H1 (cell line): Measurements from ENCODE around the gene OPCML. TPM values are rescaled to one million over a fixed set of nuclear protein-coding genes. Genes with fewer than 3 reads are reported as not detected.

ENCODE experiments used
- CTCF ChIA-PET: fragments of 300-600 bp; sonication (Branson Sonifier 250); formaldehyde crosslinking; loops from one replicate; lab custom pipeline; 2021; ENCODE audit not compliant: partially characterized antibody; lab: Charles Lee
- POLR2A ChIA-PET: fragments of 300-600 bp; sonication (Branson Sonifier 250); formaldehyde crosslinking; loops from one replicate; lab custom pipeline; 2021; ENCODE audit warnings: inconsistent platforms; ENCODE audit not compliant: partially characterized antibody; lab: Charles Lee
- DNase-seq, 2 experiments: peaks; one replicate each; pipeline versions ENCODE4 v3.0.0 to v3.0.0-alpha.2; 2010 to 2022; ENCODE audit warnings: low spot score in 2 of 2, low read depth in 1 of 2, mixed read lengths in 1 of 2
- FAIRE-seq: peaks from 2 replicates; lab custom pipeline; 2011; peaks lifted over from hg19 to GRCh38; lab: Jason Lieb, UNC
- H2AFZ ChIP-seq: 2 replicates; pipeline ENCODE4 v1.8.1; 2012; ENCODE audit warnings: low read length, inconsistent platforms
- H2AK5ac ChIP-seq: 2 replicates; pipeline ENCODE4 v1.6.1; 2013; ENCODE audit warnings: low read depth, low read length
- H2BK120ac ChIP-seq: replicated peaks from 2 replicates; pipeline ENCODE3; 2013; ENCODE audit warnings: low read depth, low read length, inconsistent platforms
- H2BK12ac ChIP-seq: 2 replicates; pipeline ENCODE4 v1.6.1; 2013; ENCODE audit warnings: low read depth, low read length
- H2BK15ac ChIP-seq: 2 replicates; pipeline ENCODE4 v1.6.1; 2013; ENCODE audit warnings: low read length
- H2BK20ac ChIP-seq: 2 replicates; pipeline ENCODE4 v1.6.1; 2013; ENCODE audit warnings: low read length
- H2BK5ac ChIP-seq: 2 replicates; pipeline ENCODE4 v1.6.1; 2013; ENCODE audit warnings: low read depth, low read length
- H3K14ac ChIP-seq: 2 replicates; pipeline ENCODE4 v1.6.1; 2013; ENCODE audit warnings: inconsistent platforms; ENCODE audit not compliant: insufficient read length
- H3K18ac ChIP-seq: 2 replicates; pipeline ENCODE4 v1.6.1; 2013; ENCODE audit warnings: low read length; ENCODE audit errors: extremely low read depth
- H3K23ac ChIP-seq: 2 replicates; pipeline ENCODE4 v1.6.1; 2013; ENCODE audit warnings: inconsistent platforms; ENCODE audit not compliant: insufficient read length
- H3K23me2 ChIP-seq: 2 replicates; pipeline ENCODE4 v1.6.1; 2013; ENCODE audit warnings: low read depth, low read length
- H3K27ac ChIP-seq: 2 replicates; pipeline ENCODE4 v1.6.1; 2011; ENCODE audit warnings: low read depth, low read length, inconsistent platforms
- H3K27me3 ChIP-seq, 4 experiments: replicated peaks in 1 of 4; 1 replicate in 1 of 4; 2 replicates in 3 of 4; pipeline versions ENCODE4 v1.6.1 to v1.8.1; 2011 to 2013; ENCODE audit warnings: low read length in 3 of 4, mild to moderate bottlenecking in 3 of 4, inconsistent platforms in 2 of 4, mixed read lengths in 2 of 4, moderate library complexity in 1 of 4; ENCODE audit not compliant: control insufficient read depth in 3 of 4, insufficient read depth in 3 of 4; ENCODE audit errors: extremely low read depth in 1 of 4
- H3K36me3 ChIP-seq, 4 experiments: 2 replicates each; pipeline versions ENCODE4 v1.6.1 to v1.8.1; 2011 to 2013; ENCODE audit warnings: mild to moderate bottlenecking in 4 of 4, low read length in 3 of 4, moderate library complexity in 2 of 4, control low read depth in 1 of 4, inconsistent platforms in 1 of 4; ENCODE audit not compliant: insufficient read depth in 4 of 4, control insufficient read depth in 2 of 4
- H3K4ac ChIP-seq: replicated peaks from 2 replicates; pipeline ENCODE3; 2013; ENCODE audit warnings: low read length, low read depth, mixed read lengths, inconsistent platforms; ENCODE audit not compliant: insufficient read length
- H3K4me1 ChIP-seq, 4 experiments: replicated peaks in 1 of 4; 1 replicate in 1 of 4; 2 replicates in 3 of 4; pipeline versions ENCODE4 v1.6.1 to v1.8.1; 2011 to 2013; ENCODE audit warnings: low read length in 3 of 4, inconsistent platforms in 2 of 4, mixed read lengths in 1 of 4; ENCODE audit not compliant: insufficient read depth in 4 of 4, control insufficient read depth in 3 of 4
- H3K4me2 ChIP-seq, 2 experiments: 2 replicates each; pipeline versions ENCODE4 v1.6.1 to v1.8.1; 2011 to 2013; ENCODE audit warnings: low read depth in 2 of 2, low read length in 2 of 2, control low read depth in 1 of 2, inconsistent platforms in 1 of 2, mild to moderate bottlenecking in 1 of 2; ENCODE audit not compliant: insufficient read depth in 1 of 2
- H3K4me3 ChIP-seq, 4 experiments: fragments of 200-600, 300-600 bp in 1 of 4; sonication (generic), shearing (Covaris generic), sonication (Bioruptor Twin) in 1 of 4; 2 replicates each; pipeline versions ENCODE4 v1.5.1 to v1.8.1; 2011 to 2016; ENCODE audit warnings: low read length in 4 of 4, low read depth in 3 of 4, control low read depth in 2 of 4, inconsistent platforms in 2 of 4, mild to moderate bottlenecking in 2 of 4, mixed read lengths in 1 of 4, moderate library complexity in 1 of 4; ENCODE audit not compliant: insufficient read depth in 2 of 4; ENCODE audit errors: extremely low read depth in 1 of 4
- H3K56ac ChIP-seq: replicated peaks from 2 replicates; pipeline ENCODE3; 2013; ENCODE audit warnings: low read depth, mild to moderate bottlenecking, mixed read lengths, low read length, inconsistent platforms; ENCODE audit not compliant: insufficient read length
- H3K79me1 ChIP-seq: 2 replicates; pipeline ENCODE4 v1.6.1; 2013; ENCODE audit warnings: low read depth, low read length, control low read depth
- H3K79me2 ChIP-seq, 2 experiments: 2 replicates each; pipeline versions ENCODE4 v1.6.1 to v1.8.1; 2012 to 2013; ENCODE audit warnings: low read length in 2 of 2, mild to moderate bottlenecking in 2 of 2, inconsistent platforms in 1 of 2; ENCODE audit not compliant: insufficient read depth in 2 of 2, control insufficient read depth in 1 of 2
- H3K9ac ChIP-seq, 4 experiments: replicated peaks in 1 of 4; 1 replicate in 1 of 4; 2 replicates in 3 of 4; pipeline versions ENCODE4 v1.6.1 to v1.8.1; 2011 to 2013; ENCODE audit warnings: low read depth in 3 of 4, low read length in 3 of 4, control low read depth in 2 of 4, mild to moderate bottlenecking in 2 of 4, moderate library complexity in 2 of 4, inconsistent platforms in 1 of 4; ENCODE audit errors: extremely low read depth in 1 of 4
- H3K9me3 ChIP-seq, 2 experiments: 2 replicates each; pipeline versions ENCODE4 v1.6.1 to v1.8.1; 2012 to 2013; ENCODE audit warnings: mild to moderate bottlenecking in 2 of 2, moderate library complexity in 2 of 2, control low read depth in 1 of 2, inconsistent platforms in 1 of 2, low read depth in 1 of 2, low read length in 1 of 2, mixed read lengths in 1 of 2; ENCODE audit not compliant: insufficient read depth in 2 of 2
- H4K20me1 ChIP-seq, 2 experiments: replicated peaks in 1 of 2; 2 replicates each; pipeline versions ENCODE3 to v1.8.1; 2011 to 2013; ENCODE audit warnings: inconsistent platforms in 2 of 2, low read length in 2 of 2, mild to moderate bottlenecking in 1 of 2; ENCODE audit not compliant: insufficient read depth in 2 of 2, control insufficient read depth in 1 of 2
- H4K5ac ChIP-seq: 2 replicates; pipeline ENCODE4 v1.6.1; 2013; ENCODE audit warnings: low read length, low read depth, mixed read lengths, inconsistent platforms; ENCODE audit not compliant: insufficient read length
- H4K8ac ChIP-seq: 2 replicates; pipeline ENCODE4 v1.8.0; 2013; ENCODE audit warnings: mild to moderate bottlenecking, moderate library complexity, low read length, inconsistent platforms; ENCODE audit not compliant: insufficient read depth; ENCODE audit errors: extremely low read depth
- H4K91ac ChIP-seq: replicated peaks from 2 replicates; pipeline ENCODE3; 2013; ENCODE audit warnings: low read length, mixed read lengths, inconsistent platforms; ENCODE audit not compliant: insufficient read length
- E2F6 ChIP-seq: IDR thresholded peaks from 2 replicates; pipeline ENCODE4 v1.6.1; 2012; ENCODE audit warnings: inconsistent platforms
- WGBS, 2 experiments: shearing (Covaris generic) in 1 of 2; methylation state at CpG; one replicate each; pipeline versions ENCODE4 v1.1.6 to v1.1.7; 2013 to 2015; ENCODE audit warnings: low lambda C conversion rate in 2 of 2, mixed read lengths in 2 of 2, inconsistent platforms in 1 of 2, low coverage in 1 of 2, missing lambda C conversion rate in 1 of 2; ENCODE audit not compliant: insufficient replicate concordance in 2 of 2, insufficient coverage in 1 of 2, insufficient read length in 1 of 2; ENCODE audit errors: extremely low coverage in 1 of 2, missing lambda C conversion rate in 1 of 2; 5-methylcytosine and 5-hydroxymethylcytosine counted together
- polyA plus RNA-seq, 7 experiments: library from polyadenylated mRNA; depleted of rRNA in 3 of 7; stranded (reverse) in 5 of 7; unstranded in 2 of 7; fragments of >200 nt in 5 of 7; fragments of 200-250 nt in 2 of 7; gene quantifications; 1 replicate in 5 of 7; 2 replicates in 1 of 7; 4 replicates in 1 of 7; pipeline versions ENCODE4 v1.2.1 to v1.2.3, GENCODE V29; 2011 to 2013; ENCODE audit warnings: missing spikeins in 2 of 7, mixed read lengths in 2 of 7
- total RNA-seq: library from RNA; stranded (reverse); fragmentation: NEBNext Ultra II Directional; extraction: Animal tissue kit (Norgen Biotek cat#: 25700); gene quantifications from 2 replicates; pipeline ENCODE4 v1.2.1, GENCODE V29; 2021

The OPCML gene
- total and polyA plus RNA-seq, 2 of the 8 experiments (the other 6 are each of a cell fraction or from before 2014, with no cell fraction given), result 2.3 to 3.1 TPM

- H3K18ac ChIP-seq, result no peak overlapping the region
- H2AFZ ChIP-seq, result no peak overlapping the region
- H2BK20ac ChIP-seq, result no peak overlapping the region
- 80% methylated on average over 6 of the region's 6 CpGs; no CpG with 5 or more reads in 1 of the 2 experiments for WGBS, 2 experiments
- H3K4me3 ChIP-seq, result no peak overlapping the region
- no peaks in the 10 kb centered on the region for H3K27me3 ChIP-seq
- no peak overlapping the region for H3K9ac ChIP-seq
- H4K5ac ChIP-seq, result no peak overlapping the region
- H4K91ac ChIP-seq, result no peak overlapping the region
- H3K79me2 ChIP-seq, result no peaks in the 10 kb centered on the region
- H3K9me3 ChIP-seq, result no peaks in the 10 kb centered on the region
- no peak overlapping the region for H3K4ac ChIP-seq
- H3K79me1 ChIP-seq, result no peaks in the 10 kb centered on the region
- peaks cover 0 to 4% (median 0%) of the 10 kb centered on the region in 4 experiments; a peak in 2 of 7 replicates for H3K4me1 ChIP-seq
- H3K23ac ChIP-seq, result no peak overlapping the region
- H3K14ac ChIP-seq, result no peak overlapping the region
- H4K20me1 ChIP-seq, result no peaks in the 10 kb centered on the region
- no peak overlapping the region for H2BK15ac ChIP-seq
- H2BK120ac ChIP-seq, result no peak overlapping the region
- H3K4me2 ChIP-seq, result no peak overlapping the region
- no peaks in the 10 kb centered on the region; the same call in 1 of the 2 replicates for H3K23me2 ChIP-seq
- ChIA-PET CTCF (interaction anchor here (1.4 kb wide), 1 partner anchor 23 kb away, joined by 4 read pairs; no protein-coding TSS in a partner anchor), POLR2A (no interaction called here)
- no peak overlapping the region for H3K27ac ChIP-seq
- no peak for FAIRE-seq
- H3K36me3 ChIP-seq, result no peaks in the 10 kb centered on the region
- H2AK5ac ChIP-seq, result no peak overlapping the region
- DNase-seq, result no peak
- no peak overlapping the region for H2BK5ac ChIP-seq
- no peak overlapping the region for H2BK12ac ChIP-seq
- no peak overlapping the region for H3K56ac ChIP-seq
- H4K8ac ChIP-seq, result no peak overlapping the region
- no peak for TF ChIP-seq E2F6
Measured at GRCh38 chr11:132888226-132888625, 644.1 kb downstream of the OPCML start.
